NCI-H774 (cell line): ENCODE measurements around the gene NKX3-2.

ENCODE experiments used
- DNase-seq: peaks from one replicate; lab custom pipeline; 2025; lab: John Stamatoyannopoulos, UW

NKX3-2 gene

DNA sequence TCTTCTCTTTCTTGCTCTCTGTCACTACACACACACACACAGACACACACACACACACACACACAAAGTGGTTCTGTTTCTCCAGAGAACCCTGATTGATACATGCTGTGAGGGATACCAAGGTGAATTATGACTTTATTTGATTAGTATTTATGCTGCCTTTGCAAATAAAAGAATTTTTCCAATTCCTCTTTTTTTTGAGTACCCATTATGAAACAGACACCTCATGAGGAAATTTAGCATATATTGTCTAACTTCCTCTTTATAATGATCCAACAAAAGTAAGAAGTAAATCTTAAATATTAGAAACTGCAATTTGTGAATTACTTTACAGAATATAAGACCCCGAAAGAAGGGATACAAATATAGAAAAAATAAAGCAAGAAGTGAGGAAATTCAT lies 45.8 kb downstream of the NKX3-2 start:
- DNase-seq: no peak

GRCh38 chr4:13496605-13497004 lies 47.7 kb downstream of the NKX3-2 start:
- DNase-seq: no peak

GRCh38 chr4:13495753-13496152 lies 48.6 kb downstream of the NKX3-2 start:
- no peak for DNase-seq

DNA sequence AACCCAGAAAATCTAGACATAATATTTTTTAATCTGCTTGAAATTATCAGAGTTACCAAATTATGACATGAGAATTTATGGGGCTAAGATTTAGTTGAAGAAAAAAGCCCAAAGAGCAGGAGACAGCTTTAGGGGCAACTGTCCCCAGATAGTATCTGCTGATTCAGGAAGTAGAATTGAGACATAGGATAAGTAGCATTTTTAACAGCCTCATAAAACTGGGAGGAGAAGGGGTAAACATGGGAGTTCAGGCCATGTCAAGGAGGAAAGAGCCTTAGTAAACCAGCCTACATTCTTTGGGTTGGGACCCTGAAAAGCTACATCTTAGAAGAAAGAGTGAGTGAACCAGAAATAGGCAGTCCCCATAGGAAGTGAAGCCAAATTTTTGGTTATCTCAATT lies 50.5 kb downstream of the NKX3-2 start:
- DNase-seq: no peak

DNA sequence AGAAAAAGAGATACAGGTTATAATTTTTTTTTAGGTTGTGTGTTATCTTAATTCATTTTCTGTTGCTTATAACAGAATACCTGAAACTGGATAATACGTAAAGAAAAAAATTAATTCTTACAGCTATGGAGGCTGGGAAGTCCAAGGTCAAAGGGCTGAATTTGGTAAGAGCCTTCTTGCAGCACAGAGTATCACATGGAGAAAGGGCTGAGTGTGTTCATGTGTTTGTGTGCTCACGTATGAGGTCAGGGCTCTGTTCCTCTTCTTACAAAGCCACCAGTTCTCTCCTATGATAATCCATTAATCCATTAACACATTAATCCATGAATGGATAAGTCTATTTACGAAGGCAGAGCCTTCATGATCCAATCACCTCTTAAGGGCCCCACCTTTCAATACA lies 51.6 kb downstream of the NKX3-2 start:
- no peak for DNase-seq
